NCI-H146 treated with DMSO at 0.1 percent for 48 hours (cell line): ENCODE results near the gene CACNA2D3.
A peak's percentile ranks its signal among the peaks of the same experiment; 100 is the strongest.

ENCODE experiments used
- DNase-seq: peaks from one replicate; lab custom pipeline; 2025; ENCODE audit not compliant: unreplicated experiment; lab: John Stamatoyannopoulos, UW

CACNA2D3 gene

GRCh38 chr3:54861248-54862067, 739.1 kb downstream of the CACNA2D3 start:
- no peak for DNase-seq

- no peak for DNase-seq
Observed at GRCh38 chr3:54862526-54862925, 740.2 kb downstream of the CACNA2D3 start.

GRCh38 chr3:54863366-54863765, 741.0 kb downstream of the CACNA2D3 start:
- DNase-seq, result no peak

GRCh38 chr3:54863786-54864185, 741.4 kb downstream of the CACNA2D3 start:
- no peak for DNase-seq

- DNase-seq, result no peak
Observed at GRCh38 chr3:54865316-54865715, 743.0 kb downstream of the CACNA2D3 start.

- no peak for DNase-seq
Observed at GRCh38 chr3:54866251-54866650, 743.9 kb downstream of the CACNA2D3 start.

- peak; percentile 1 for DNase-seq
Observed at GRCh38 chr3:54870423-54870822, 748.1 kb downstream of the CACNA2D3 start.

GRCh38 chr3:54871867-54872266, 749.5 kb downstream of the CACNA2D3 start:
- no peak for DNase-seq

- DNase-seq, result no peak
Observed at GRCh38 chr3:54873059-54874010, 751.0 kb downstream of the CACNA2D3 start.

- DNase-seq, result no peak
Observed at GRCh38 chr3:54874816-54875556, 752.6 kb downstream of the CACNA2D3 start.

- no peak for DNase-seq
Observed at GRCh38 chr3:54875596-54876268, 753.4 kb downstream of the CACNA2D3 start.

GRCh38 chr3:54876694-54877093, 754.3 kb downstream of the CACNA2D3 start:
- no peak for DNase-seq

GRCh38 chr3:54877730-54878129, 755.4 kb downstream of the CACNA2D3 start:
- DNase-seq, result no peak

GRCh38 chr3:54878145-54878544, 755.8 kb downstream of the CACNA2D3 start:
- no peak for DNase-seq

- DNase-seq, result no peak
Observed at GRCh38 chr3:54882129-54882833, 759.9 kb downstream of the CACNA2D3 start.

- no peak for DNase-seq
Observed at GRCh38 chr3:54888162-54888561, 765.8 kb downstream of the CACNA2D3 start.

- no peak for DNase-seq
Observed at GRCh38 chr3:54888873-54889272, 766.5 kb downstream of the CACNA2D3 start.

GRCh38 chr3:54889731-54890130, 767.4 kb downstream of the CACNA2D3 start:
- no peak for DNase-seq

- DNase-seq, result peak; percentile 72
Observed at GRCh38 chr3:54891540-54891897, 769.2 kb downstream of the CACNA2D3 start.

- no peak for DNase-seq
Observed at GRCh38 chr3:54892168-54892567, 769.8 kb downstream of the CACNA2D3 start.
